Astrocyte of the hippocampus (primary cell): ENCODE data around the gene FUNDC2.

Experiments
- DNase-seq: peaks from one replicate; pipeline ENCODE4 v3.0.0; 2011; ENCODE audit warnings: low read depth, low spot score

The FUNDC2 gene

GRCh38 chrX:155069414-155069813 is 42.8 kb downstream of the FUNDC2 start:
- no peak for DNase-seq

GRCh38 chrX:155070038-155070437 is 43.4 kb downstream of the FUNDC2 start:
- peak; percentile 7 for DNase-seq

DNA sequence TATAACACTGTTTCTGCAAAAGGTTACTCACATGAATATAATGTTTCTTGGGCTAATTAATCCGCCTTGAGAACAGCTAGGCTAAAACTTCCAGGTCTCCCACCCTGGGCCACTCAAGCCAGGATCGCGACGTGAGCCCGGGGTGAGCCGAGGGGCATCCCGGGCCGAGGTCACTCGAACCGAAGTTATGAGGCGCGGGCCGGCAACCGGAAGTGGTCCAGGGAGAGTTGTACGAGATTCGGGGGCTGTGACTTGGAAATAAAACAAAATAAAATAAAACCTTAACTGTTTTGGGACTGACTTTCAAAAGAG is 44.0 kb downstream of the FUNDC2 start:
- DNase-seq, result no peak

GRCh38 chrX:155070975-155071693 is 44.5 kb downstream of the FUNDC2 start, which contains the start of the genes BRCC3, CMC4 and MTCP1:
Gene BRCC3, plus strand, starts transcription at chrX:155071508. Its CDS starts 20 bp downstream, at chrX:155071528.
Gene CMC4, minus strand, starts transcription at chrX:155071136. Its CDS starts 7,113 bp downstream, at chrX:155064023.
Gene MTCP1, minus strand, starts transcription at chrX:155071136. Its CDS starts 5,126 bp downstream, at chrX:155066010.
- DNase-seq, result peak; percentile 89

- no peak for DNase-seq
Measured at GRCh38 chrX:155071694-155072280, 45.1 kb downstream of the FUNDC2 start.

DNA sequence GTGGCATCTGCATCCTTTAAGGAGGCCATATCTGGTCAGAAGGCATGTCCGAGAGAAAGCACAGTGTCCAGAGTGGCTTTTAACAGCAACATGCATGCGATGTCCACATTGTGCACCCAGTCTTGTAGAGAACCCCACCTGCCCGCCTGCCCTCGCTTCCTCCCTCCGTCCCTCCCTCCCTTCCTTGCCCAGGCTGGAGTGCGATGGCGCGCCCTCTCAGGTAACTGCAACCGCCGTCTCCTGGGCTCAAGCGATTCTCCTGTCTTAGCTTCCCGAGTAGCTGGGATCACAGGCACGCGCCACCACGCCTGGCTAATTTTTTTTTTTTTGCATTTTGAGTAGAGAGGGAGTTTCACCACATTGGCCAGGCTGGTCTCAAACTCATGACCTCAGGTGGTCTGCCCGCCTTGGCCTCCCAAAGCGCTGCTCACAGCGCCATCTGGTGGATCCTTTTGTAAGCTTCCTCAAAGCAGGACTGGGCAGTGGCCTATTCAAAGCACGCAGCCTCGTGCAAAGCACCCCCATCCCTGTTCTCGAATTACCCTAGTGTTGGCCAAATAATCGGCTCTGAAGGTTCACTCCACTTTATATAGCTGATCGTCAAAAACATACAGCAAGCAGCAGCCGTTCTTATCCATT is 59.7 kb downstream of the FUNDC2 start:
- DNase-seq, result peak; percentile 31

DNA sequence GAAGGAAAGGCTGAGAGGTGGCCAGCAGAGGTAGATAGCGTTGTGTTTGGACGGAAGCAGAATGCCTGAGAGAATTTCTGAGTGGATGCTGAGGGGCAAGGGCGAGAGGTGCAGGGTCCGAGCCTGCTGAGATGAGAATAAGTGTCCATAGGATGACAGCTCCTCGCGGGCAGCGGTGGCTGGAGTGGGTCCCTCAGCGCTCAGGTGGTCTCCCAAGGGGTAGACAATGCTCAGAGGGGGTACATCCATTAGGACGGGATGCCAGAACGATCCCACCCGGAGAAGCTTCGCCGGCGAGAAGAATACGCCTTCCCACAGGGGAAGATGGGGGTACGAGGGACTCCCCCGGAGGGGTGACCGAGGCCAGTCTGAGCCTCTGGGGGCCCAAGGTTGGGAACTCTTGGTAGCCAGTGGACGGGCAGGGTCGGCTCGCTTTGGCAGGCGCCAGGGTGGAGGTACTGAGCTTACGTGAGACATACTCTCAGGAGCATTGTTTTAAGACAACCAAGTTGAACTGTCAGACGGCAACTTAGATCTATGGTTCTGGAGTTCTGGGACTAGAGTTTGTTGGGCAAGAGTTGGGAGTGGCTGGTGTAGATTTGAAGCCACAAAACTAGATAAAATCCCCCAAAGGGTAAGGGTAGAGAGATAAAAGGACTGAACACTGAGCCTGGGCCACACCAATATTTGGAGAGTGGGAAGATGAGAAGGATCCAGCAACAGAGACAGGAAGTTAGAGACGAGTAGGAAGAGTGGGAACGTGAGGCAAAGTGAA is 60.5 kb downstream of the FUNDC2 start:
- DNase-seq, result no peak

- DNase-seq, result peak; percentile 43
Measured at GRCh38 chrX:155094468-155095061, 67.9 kb downstream of the FUNDC2 start.

GRCh38 chrX:155105919-155106318 is 79.3 kb downstream of the FUNDC2 start:
- DNase-seq, result no peak

GRCh38 chrX:155108427-155108826 is 81.8 kb downstream of the FUNDC2 start:
- DNase-seq, result no peak
